ENCODE data around the gene HHAT. TPM values are rescaled to one million over a fixed set of nuclear protein-coding genes. Genes with fewer than 3 reads are reported as not detected.
A peak's percentile ranks its signal among the peaks of the same experiment; 100 is the strongest.

HHAT gene
- total and polyA plus RNA-seq, 9 of the 15 experiments (the other 6 are each of a cell fraction or from before 2014, with no cell fraction given) = 0.07 to 0.16 (median 0.13) TPM; not detected in 1

DNA sequence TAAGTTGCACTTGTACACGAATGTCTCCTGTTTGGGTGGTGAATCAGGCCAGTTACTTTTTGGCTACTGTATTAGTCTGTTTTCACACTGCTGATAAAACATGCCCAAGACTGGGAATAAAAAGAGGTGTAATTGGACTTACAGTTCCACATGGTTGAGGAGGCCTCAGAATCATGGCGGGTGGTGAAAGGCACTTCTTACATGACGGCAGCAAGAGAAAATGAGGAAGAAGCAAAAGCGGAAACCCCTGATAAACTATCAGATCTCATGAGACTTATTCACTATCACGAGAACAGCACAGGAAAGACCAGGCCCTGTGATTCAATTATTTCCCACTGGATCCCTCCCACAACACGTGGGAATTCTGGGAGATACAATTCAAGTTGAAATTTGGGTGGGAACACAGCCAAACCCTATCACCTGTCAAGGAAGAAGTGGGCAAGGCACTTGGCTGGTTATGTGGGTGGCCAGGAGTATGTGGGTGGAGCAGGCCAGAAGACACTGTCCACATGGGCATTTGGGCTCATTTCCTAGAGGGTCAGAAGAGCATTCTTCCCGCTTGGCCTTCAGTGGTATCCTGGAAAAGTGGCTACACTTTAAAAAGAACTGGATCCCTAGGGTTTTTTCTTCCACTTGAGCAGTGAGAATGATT, 228.8 kb downstream of the HHAT start (continued):
- TF ChIP-seq ZEB2 (IDR thresholded peaks at IDR 0.05) = no peak
- no peak for TF ChIP-seq STAT5A (IDR thresholded peaks at IDR 0.05; ENCODE audit: borderline replicate concordance, low read length)
- TF ChIP-seq, protein P1, sequence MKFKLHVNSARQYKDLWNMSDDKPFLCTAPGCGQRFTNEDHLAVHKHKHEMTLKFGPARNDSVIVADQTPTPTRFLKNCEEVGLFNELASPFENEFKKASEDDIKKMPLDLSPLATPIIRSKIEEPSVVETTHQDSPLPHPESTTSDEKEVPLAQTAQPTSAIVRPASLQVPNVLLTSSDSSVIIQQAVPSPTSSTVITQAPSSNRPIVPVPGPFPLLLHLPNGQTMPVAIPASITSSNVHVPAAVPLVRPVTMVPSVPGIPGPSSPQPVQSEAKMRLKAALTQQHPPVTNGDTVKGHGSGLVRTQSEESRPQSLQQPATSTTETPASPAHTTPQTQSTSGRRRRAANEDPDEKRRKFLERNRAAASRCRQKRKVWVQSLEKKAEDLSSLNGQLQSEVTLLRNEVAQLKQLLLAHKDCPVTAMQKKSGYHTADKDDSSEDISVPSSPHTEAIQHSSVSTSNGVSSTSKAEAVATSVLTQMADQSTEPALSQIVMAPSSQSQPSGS (CRISPR knock-in tag; IDR thresholded peaks at IDR 0.05) = no peak
- peak; percentile 53; the same call in 1 of the 2 replicates for TF ChIP-seq MYC (IDR thresholded peaks at IDR 0.05; ENCODE audit: low read depth, low read length)
- no peak for TF ChIP-seq MYC (CRISPR knock-in tag; IDR thresholded peaks at IDR 0.05; ENCODE audit: borderline replicate concordance, low read depth)
- no peak for TF ChIP-seq ZC3H8 (IDR thresholded peaks at IDR 0.05)
- TF ChIP-seq POLR2H (tag; IDR thresholded peaks at IDR 0.05; ENCODE audit: low read depth) = peak; percentile 84
- no peak for TF ChIP-seq MBD1 (CRISPR knock-in tag; IDR thresholded peaks at IDR 0.05)
- TF ChIP-seq, protein P2, sequence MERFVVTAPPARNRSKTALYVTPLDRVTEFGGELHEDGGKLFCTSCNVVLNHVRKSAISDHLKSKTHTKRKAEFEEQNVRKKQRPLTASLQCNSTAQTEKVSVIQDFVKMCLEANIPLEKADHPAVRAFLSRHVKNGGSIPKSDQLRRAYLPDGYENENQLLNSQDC (CRISPR knock-in tag; IDR thresholded peaks at IDR 0.05) = no peak
- TF ChIP-seq MEF2D (tag; conservative IDR thresholded peaks at IDR 0.05; ENCODE audit: low read depth) = 0 out of 2 replicates have a peak, but pooled peaks have one; percentile 50
- no peak for TF ChIP-seq CAMTA2 (CRISPR knock-in tag; conservative IDR thresholded peaks at IDR 0.05)
- TF ChIP-seq FOSL1 (tag; conservative IDR thresholded peaks at IDR 0.05) = no peak
- 0 out of 2 replicates have a peak, but pooled peaks have one; percentile 61 for TF ChIP-seq OTX1 (CRISPR knock-in tag; IDR thresholded peaks at IDR 0.05)
- TF ChIP-seq, protein P3, sequence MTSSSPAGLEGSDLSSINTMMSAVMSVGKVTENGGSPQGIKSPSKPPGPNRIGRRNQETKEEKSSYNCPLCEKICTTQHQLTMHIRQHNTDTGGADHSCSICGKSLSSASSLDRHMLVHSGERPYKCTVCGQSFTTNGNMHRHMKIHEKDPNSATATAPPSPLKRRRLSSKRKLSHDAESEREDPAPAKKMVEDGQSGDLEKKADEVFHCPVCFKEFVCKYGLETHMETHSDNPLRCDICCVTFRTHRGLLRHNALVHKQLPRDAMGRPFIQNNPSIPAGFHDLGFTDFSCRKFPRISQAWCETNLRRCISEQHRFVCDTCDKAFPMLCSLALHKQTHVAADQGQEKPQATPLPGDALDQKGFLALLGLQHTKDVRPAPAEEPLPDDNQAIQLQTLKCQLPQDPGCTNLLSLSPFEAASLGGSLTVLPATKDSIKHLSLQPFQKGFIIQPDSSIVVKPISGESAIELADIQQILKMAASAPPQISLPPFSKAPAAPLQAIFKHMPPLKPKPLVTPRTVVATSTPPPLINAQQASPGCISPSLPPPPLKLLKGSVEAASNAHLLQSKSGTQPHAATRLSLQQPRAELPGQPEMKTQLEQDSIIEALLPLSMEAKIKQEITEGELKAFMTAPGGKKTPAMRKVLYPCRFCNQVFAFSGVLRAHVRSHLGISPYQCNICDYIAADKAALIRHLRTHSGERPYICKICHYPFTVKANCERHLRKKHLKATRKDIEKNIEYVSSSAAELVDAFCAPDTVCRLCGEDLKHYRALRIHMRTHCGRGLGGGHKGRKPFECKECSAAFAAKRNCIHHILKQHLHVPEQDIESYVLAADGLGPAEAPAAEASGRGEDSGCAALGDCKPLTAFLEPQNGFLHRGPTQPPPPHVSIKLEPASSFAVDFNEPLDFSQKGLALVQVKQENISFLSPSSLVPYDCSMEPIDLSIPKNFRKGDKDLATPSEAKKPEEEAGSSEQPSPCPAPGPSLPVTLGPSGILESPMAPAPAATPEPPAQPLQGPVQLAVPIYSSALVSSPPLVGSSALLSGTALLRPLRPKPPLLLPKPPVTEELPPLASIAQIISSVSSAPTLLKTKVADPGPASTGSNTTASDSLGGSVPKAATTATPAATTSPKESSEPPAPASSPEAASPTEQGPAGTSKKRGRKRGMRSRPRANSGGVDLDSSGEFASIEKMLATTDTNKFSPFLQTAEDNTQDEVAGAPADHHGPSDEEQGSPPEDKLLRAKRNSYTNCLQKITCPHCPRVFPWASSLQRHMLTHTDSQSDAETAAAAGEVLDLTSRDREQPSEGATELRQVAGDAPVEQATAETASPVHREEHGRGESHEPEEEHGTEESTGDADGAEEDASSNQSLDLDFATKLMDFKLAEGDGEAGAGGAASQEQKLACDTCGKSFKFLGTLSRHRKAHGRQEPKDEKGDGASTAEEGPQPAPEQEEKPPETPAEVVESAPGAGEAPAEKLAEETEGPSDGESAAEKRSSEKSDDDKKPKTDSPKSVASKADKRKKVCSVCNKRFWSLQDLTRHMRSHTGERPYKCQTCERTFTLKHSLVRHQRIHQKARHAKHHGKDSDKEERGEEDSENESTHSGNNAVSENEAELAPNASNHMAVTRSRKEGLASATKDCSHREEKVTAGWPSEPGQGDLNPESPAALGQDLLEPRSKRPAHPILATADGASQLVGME (CRISPR knock-in tag; IDR thresholded peaks at IDR 0.05) = no peak
- TF ChIP-seq BHLHE40 (IDR thresholded peaks at IDR 0.05; ENCODE audit: low read length) = no peak
- TF ChIP-seq EZH2 (IDR thresholded peaks at IDR 0.05; ENCODE audit: borderline replicate concordance, low read depth, low read length) = no peak
- TF ChIP-seq NR2C2 (CRISPR knock-in tag; IDR thresholded peaks at IDR 0.05) = no peak
- TF ChIP-seq NR2C2 (tag; IDR thresholded peaks at IDR 0.05) = no peak; the same call in 1 of the 2 replicates
- TF ChIP-seq SRSF9 (IDR thresholded peaks at IDR 0.05; ENCODE audit: borderline replicate concordance, low read depth, low read length) = no peak
- no peak; the same call in 1 of the 2 replicates for TF ChIP-seq ZNF175 (CRISPR knock-in tag; IDR thresholded peaks at IDR 0.05; ENCODE audit: low read depth)
- peak; percentile 52; the same call in 1 of the 2 replicates for TF ChIP-seq CHD2 (IDR thresholded peaks at IDR 0.05; ENCODE audit: low read depth, low read length)
